ENCODE results near the gene RAB38. TPM values are rescaled to one million over a fixed set of nuclear protein-coding genes. Genes with fewer than 3 reads are reported as not detected.

RAB38 gene
- total RNA-seq, 1 experiment from 2014 or later = 0.41 TPM

DNA sequence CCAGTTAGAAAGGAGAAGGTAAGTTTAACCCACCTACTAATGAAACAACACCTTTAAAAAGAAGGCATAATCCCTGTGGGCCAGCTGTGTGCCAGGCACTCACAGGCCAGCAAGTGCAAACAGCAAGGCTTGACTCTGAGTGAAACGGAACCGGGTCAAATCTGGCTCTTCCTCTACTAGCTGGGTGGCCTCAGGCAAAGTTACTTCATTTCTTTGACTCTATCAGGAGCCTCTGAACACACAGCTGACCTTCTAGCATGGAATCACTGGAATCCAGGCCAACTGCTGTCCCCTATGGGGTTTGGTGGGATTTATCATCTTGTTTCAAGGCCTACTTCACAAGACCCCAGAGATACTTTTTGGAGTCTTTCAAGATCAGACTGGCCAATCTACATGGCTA, 3.3 kb downstream of the RAB38 start:
- no peak for DNase-seq
- POLR2A ChIA-PET = no interaction called here
- no TSS peak for BruUV-seq (replicated peaks)
- H3K4me3 Mint-ChIP-seq (ENCODE audit: unreplicated experiment) = no peak overlapping the region
- no peak overlapping the region for H3K27ac Mint-ChIP-seq (ENCODE audit: unreplicated experiment)
- no peaks in the 10 kb centered on the region for H3K9me3 Mint-ChIP-seq (ENCODE audit: unreplicated experiment)
- H3K36me3 Mint-ChIP-seq (ENCODE audit: insufficient read depth, unreplicated experiment) = no peaks in the 10 kb centered on the region
- TF ChIP-seq, protein P1, sequence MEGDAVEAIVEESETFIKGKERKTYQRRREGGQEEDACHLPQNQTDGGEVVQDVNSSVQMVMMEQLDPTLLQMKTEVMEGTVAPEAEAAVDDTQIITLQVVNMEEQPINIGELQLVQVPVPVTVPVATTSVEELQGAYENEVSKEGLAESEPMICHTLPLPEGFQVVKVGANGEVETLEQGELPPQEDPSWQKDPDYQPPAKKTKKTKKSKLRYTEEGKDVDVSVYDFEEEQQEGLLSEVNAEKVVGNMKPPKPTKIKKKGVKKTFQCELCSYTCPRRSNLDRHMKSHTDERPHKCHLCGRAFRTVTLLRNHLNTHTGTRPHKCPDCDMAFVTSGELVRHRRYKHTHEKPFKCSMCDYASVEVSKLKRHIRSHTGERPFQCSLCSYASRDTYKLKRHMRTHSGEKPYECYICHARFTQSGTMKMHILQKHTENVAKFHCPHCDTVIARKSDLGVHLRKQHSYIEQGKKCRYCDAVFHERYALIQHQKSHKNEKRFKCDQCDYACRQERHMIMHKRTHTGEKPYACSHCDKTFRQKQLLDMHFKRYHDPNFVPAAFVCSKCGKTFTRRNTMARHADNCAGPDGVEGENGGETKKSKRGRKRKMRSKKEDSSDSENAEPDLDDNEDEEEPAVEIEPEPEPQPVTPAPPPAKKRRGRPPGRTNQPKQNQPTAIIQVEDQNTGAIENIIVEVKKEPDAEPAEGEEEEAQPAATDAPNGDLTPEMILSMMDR (IDR thresholded peaks at IDR 0.05; ENCODE audit: insufficient read depth in 1 of 2, low read depth in 1 of 2, low read length in 1 of 2, severe bottlenecking in 1 of 2, unreplicated experiment in 1 of 2) = no peak
- H3K4me3 ChIP-seq (ENCODE audit: low read depth, low read length) = no peak overlapping the region
- no peaks in the 10 kb centered on the region for H3K4me1 ChIP-seq
- no peaks in the 10 kb centered on the region for H3K4me1 Mint-ChIP-seq (ENCODE audit: low read depth, unreplicated experiment)
- H3K36me3 ChIP-seq (ENCODE audit: control insufficient read depth, insufficient read depth, low read length) = no peaks in the 10 kb centered on the region
- H3K9me3 ChIP-seq = no peaks in the 10 kb centered on the region
- CTCF ChIA-PET = no interaction called here
- H3K27me3 ChIP-seq (replicated peaks; ENCODE audit: control insufficient read depth, insufficient read depth, low read length) = no peaks in the 10 kb centered on the region; the same call in 1 of the 2 replicates
- H3K27me3 Mint-ChIP-seq (ENCODE audit: insufficient read depth, unreplicated experiment) = peaks cover 7% of the 10 kb centered on the region
- intact Hi-C loops (cut with micrococcal nuclease; ENCODE audit: unreplicated experiment) = no loop called here

DNA sequence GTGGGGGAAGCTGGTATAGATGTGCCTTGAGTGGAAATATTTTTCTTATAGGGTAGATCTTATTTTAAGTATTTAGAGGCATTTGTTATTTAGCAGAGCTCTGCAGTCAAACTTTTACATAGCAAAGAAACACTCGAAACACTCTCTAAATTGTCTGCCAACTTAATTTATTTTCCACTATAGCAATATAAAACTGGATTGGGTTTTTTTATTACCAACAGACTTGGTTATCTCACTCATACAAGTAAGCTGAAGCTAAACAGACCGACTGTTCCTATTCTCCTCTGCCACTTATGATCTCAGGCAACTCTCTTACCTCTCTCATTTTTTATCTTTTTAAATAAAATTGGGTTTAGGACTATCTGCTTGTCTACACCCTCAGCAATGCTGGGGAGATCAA, 4.6 kb downstream of the RAB38 start:
- TF ChIP-seq, protein P1 (IDR thresholded peaks at IDR 0.05; ENCODE audit: insufficient read depth in 1 of 2, low read depth in 1 of 2, low read length in 1 of 2, severe bottlenecking in 1 of 2, unreplicated experiment in 1 of 2) = no peak
- Mint-ChIP-seq H3K4me3 (ENCODE audit: unreplicated experiment) (no peak overlapping the region), H3K4me1 (ENCODE audit: low read depth, unreplicated experiment) (no peaks in the 10 kb centered on the region), H3K27me3 (ENCODE audit: insufficient read depth, unreplicated experiment) (peaks cover 7% of the 10 kb centered on the region), H3K27ac (ENCODE audit: unreplicated experiment) (no peak overlapping the region), H3K36me3 (ENCODE audit: insufficient read depth, unreplicated experiment) (no peaks in the 10 kb centered on the region), H3K9me3 (ENCODE audit: unreplicated experiment) (no peaks in the 10 kb centered on the region)
- Histone ChIP-seq H3K4me1 (no peaks in the 10 kb centered on the region), H3K36me3 (ENCODE audit: control insufficient read depth, insufficient read depth, low read length) (no peaks in the 10 kb centered on the region), H3K4me3 (ENCODE audit: low read depth, low read length) (no peak overlapping the region), H3K9me3 (no peaks in the 10 kb centered on the region), H3K27me3 (replicated peaks; ENCODE audit: control insufficient read depth, insufficient read depth, low read length) (peaks cover 1% of the 10 kb centered on the region; the same call in 1 of the 2 replicates)
- intact Hi-C loops (cut with micrococcal nuclease; ENCODE audit: unreplicated experiment) = no loop called here
- ChIA-PET CTCF (no interaction called here), POLR2A (no interaction called here)
- no TSS peak for BruUV-seq (replicated peaks)
- DNase-seq = no peak

DNA sequence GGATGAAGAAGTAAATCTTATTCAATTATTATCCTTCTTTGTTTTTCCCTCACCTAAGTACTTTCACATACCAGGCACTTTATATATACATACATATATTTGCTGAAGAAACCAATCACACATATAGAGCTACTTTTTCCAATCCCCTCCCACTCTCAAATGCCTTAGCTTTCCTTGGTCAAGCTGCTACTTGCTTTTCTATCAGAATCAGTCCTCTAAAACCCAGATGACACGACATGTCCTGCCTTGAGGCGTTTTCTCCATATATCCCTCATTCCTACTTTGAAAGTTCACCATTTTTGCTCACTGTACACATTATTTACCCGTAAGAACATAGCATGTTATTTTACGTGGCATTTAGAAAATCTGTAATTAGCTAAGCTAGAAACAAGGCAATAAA, 5.4 kb downstream of the RAB38 start:
- POLR2A ChIA-PET = no interaction called here
- Histone ChIP-seq H3K27me3 (replicated peaks; ENCODE audit: control insufficient read depth, insufficient read depth, low read length) (peaks cover 1% of the 10 kb centered on the region; the same call in 1 of the 2 replicates), H3K36me3 (ENCODE audit: control insufficient read depth, insufficient read depth, low read length) (no peaks in the 10 kb centered on the region), H3K9me3 (no peaks in the 10 kb centered on the region), H3K4me3 (ENCODE audit: low read depth, low read length) (no peak overlapping the region), H3K4me1 (no peaks in the 10 kb centered on the region)
- CTCF ChIA-PET = no interaction called here
- peaks cover 7% of the 10 kb centered on the region for H3K27me3 Mint-ChIP-seq (ENCODE audit: insufficient read depth, unreplicated experiment)
- H3K36me3 Mint-ChIP-seq (ENCODE audit: insufficient read depth, unreplicated experiment) = no peaks in the 10 kb centered on the region
- intact Hi-C loops (cut with micrococcal nuclease; ENCODE audit: unreplicated experiment) = no loop called here
- no peak overlapping the region for H3K27ac Mint-ChIP-seq (ENCODE audit: unreplicated experiment)
- H3K4me3 Mint-ChIP-seq (ENCODE audit: unreplicated experiment) = no peak overlapping the region
- no TSS peak for BruUV-seq (replicated peaks)
- H3K9me3 Mint-ChIP-seq (ENCODE audit: unreplicated experiment) = no peaks in the 10 kb centered on the region
- H3K4me1 Mint-ChIP-seq (ENCODE audit: low read depth, unreplicated experiment) = no peaks in the 10 kb centered on the region
- no peak for DNase-seq
- TF ChIP-seq, protein P1 (IDR thresholded peaks at IDR 0.05; ENCODE audit: insufficient read depth in 1 of 2, low read depth in 1 of 2, low read length in 1 of 2, severe bottlenecking in 1 of 2, unreplicated experiment in 1 of 2) = no peak

All from Caco-2 (cell line).